GF-D8 (cell line): ENCODE data around the gene POM121C.
"Not testable (repeated sequence)": the region's sequence is repeated elsewhere in the genome, so short reads cannot be mapped to it uniquely, and the experiment has no call there.

Experiments used
- DNase-seq: peaks from one replicate; lab custom pipeline; 2025; lab: John Stamatoyannopoulos, UW

Gene POM121C

GRCh38 chr7:75393194-75393593 is 92.9 kb downstream of the POM121C start:
- not testable (repeated sequence) for DNase-seq

- DNase-seq = not testable (repeated sequence)
These were observed 111.4 kb downstream of the POM121C start for GRCh38 chr7:75374519-75375317.

DNA sequence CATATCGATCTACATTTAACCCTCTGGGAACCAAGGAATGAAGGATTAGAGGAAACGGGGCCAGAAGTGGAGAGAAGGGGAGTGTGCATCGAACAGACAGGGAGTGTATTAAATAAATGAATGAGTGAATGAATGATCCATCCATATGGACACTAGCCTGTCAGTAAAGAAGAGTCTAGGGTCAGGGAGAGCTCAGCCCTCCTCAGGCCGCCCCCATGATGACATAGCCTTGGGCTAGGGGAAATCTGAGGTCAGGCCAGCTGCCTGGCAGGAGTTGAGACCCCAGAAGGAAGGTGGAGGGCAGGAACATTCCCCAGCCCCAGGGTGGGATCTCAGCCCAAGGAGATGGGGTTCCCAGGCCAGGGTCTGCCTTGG is 112.0 kb downstream of the POM121C start:
- not testable (repeated sequence) for DNase-seq

- not testable (repeated sequence) for DNase-seq
These were observed 118.8 kb downstream of the POM121C start for GRCh38 chr7:75367313-75367712.
